ENCODE measurements around the gene YKT6.
"Not testable (repeated sequence)": the region's sequence is repeated elsewhere in the genome, so short reads cannot be mapped to it uniquely, and the experiment has no call there.

YKT6 gene

DNA sequence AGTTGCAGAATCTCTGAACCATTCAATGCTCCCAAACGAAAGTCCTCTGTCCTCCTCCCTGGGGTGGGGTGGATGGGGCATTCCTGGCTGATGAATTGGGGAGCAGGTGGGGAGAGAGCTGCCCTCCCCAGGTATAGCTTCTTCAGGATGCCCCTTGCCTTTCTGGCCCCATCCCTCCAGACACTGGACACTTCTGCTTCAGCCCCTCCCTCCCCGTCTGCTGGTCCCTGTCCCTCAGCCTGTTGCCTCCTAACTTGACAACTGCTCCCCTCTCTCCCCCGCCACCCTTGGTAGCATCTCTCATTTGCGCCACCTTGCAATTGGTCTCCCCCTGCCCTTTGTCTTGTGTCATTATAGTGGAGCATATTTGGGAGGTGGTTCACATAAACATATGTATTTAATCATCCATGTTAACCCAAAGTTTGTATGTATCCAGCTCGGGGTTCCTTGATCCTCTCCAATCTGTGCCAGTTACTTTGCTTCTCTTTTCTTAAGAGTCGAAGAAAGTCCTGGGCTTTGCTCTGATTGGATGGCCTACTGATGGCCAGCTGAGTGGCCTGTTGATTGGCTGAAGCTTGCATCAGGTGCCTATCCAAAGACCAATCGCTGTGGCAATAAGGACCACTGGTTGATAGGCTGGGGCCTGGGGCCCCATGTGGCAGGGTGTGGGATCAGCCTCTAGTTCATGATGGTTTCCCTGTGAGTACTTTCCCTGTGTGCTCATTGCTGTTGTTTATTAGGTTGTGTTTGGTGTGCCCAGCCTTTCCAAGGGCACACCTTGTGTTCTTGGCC, 7.6 kb upstream of the YKT6 start:
- H3K4me3 ChIP-seq (replicated peaks; ENCODE audit: low read depth, low read length): no peak overlapping the region

DNA sequence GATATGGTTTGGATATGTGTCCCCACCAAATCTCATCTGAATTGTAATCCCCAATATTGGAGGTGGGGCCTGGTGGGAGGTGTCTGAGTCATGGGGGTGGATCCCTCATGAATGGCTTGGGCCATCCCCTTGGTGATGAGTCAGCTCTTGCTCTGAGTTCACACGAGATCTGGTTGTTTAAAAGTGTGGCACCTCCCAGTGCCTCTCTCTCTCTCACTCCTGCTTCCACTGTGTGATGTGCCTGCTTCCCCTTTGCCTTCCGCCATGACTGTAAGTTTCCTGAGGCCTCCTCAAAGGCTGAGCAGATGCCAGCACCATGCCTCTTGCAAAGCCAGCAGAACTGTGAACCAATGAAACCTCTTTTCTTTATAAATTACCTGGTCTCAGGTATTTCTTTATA, 6.7 kb upstream of the YKT6 start:
- no peak overlapping the region for H3K4me3 ChIP-seq (replicated peaks; ENCODE audit: low read depth, low read length)
- no peak for TF ChIP-seq CTCF (IDR thresholded peaks at IDR 0.05; ENCODE audit: low read depth, low read length, missing control alignments)
- DNase-seq (ENCODE audit: extremely low read depth, low read depth): no peak

More for the DNA sequence above, 7.6 kb upstream of the YKT6 start:
- TF ChIP-seq CTCF (IDR thresholded peaks at IDR 0.05; ENCODE audit: low read depth, low read length, missing control alignments): no peak
- DNase-seq (ENCODE audit: extremely low read depth, low read depth): no peak

DNA sequence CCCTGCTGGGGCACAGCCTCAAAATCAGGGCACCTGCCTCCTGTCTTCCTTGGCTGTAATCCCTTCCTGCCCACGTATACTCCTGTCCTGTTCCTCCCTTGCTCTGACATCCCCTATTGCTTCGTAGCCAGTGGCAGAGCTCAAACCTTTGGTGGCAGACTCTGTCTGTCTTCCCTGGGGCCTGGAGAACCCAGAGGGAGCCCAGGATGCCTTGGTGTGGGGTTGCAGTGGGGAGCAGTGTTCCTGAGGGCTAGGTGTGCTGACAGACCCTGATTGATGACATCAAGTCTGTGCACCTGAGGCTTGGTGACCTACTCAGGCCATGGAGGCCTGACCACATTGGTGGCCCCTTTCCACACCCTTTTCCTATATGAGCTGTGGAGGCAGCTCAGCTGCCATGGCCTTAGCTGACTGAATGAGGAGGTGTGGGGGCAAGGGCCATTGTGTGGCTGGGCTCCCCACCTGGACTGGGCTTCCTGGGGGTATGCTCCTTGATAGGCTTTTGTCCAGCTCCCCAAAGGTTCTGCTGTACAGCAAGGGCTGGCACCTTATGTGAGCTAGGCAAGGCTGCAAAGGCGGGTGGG, 6.1 kb upstream of the YKT6 start:
- no peak overlapping the region for H3K4me3 ChIP-seq (replicated peaks; ENCODE audit: low read depth, low read length)
- no peak for TF ChIP-seq CTCF (IDR thresholded peaks at IDR 0.05; ENCODE audit: low read depth, low read length, missing control alignments)
- no peak for DNase-seq (ENCODE audit: extremely low read depth, low read depth)

- TF ChIP-seq CTCF (IDR thresholded peaks at IDR 0.05; ENCODE audit: low read depth, low read length, missing control alignments): no peak
- H3K4me3 ChIP-seq (replicated peaks; ENCODE audit: low read depth, low read length): no peak overlapping the region
- DNase-seq (ENCODE audit: extremely low read depth, low read depth): no peak
Measured at GRCh38 chr7:44195889-44196288, 4.9 kb upstream of the YKT6 start.

GRCh38 chr7:44196450-44196872, 4.3 kb upstream of the YKT6 start:
- peak; percentile 82 for TF ChIP-seq CTCF (IDR thresholded peaks at IDR 0.05; ENCODE audit: low read depth, low read length, missing control alignments)
- H3K4me3 ChIP-seq (replicated peaks; ENCODE audit: low read depth, low read length): no peak overlapping the region
- peak; percentile 42 for DNase-seq (ENCODE audit: extremely low read depth, low read depth)

- H3K4me3 ChIP-seq (replicated peaks; ENCODE audit: low read depth, low read length): no peak overlapping the region
- TF ChIP-seq CTCF (IDR thresholded peaks at IDR 0.05; ENCODE audit: low read depth, low read length, missing control alignments): no peak
- DNase-seq (ENCODE audit: extremely low read depth, low read depth): no peak
Measured at GRCh38 chr7:44197474-44197873, 3.3 kb upstream of the YKT6 start.

DNA sequence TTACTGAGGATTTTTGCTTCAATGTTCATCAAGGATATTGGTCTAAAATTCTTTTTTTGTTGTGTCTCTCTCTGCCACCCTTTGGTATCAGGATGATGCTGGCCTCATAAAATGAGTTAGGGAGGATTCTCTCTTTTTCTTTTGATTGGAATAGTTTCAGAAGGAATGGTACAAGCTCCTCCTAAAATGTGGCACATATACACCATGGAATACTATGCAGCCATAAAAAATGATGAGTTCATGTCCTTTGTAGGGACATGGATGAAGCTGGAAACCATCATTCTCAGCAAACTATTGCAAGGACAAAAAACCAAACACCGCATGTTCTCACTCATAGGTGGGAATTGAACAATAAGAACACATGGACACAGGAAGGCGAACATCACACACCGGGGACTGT, 615 bp upstream of the YKT6 start:
- not testable (repeated sequence) for H3K4me3 ChIP-seq (replicated peaks; ENCODE audit: low read depth, low read length); DNase-seq (ENCODE audit: extremely low read depth, low read depth)

Measured in HFF-Myc (cell line).